ENCODE data around the gene MYOM1. TPM values are rescaled to one million over a fixed set of nuclear protein-coding genes. Genes with fewer than 3 reads are reported as not detected.

MYOM1 gene
- total RNA-seq, 1 donor from 2014 or later: 2.2 TPM

Other genes with a start within 250 kb of the MYOM1 start
- 36.9 and 43.3 TPM in 2 replicates for gene LPIN2, start 206.8 kb downstream of the MYOM1 start, total RNA-seq
- 781 and 1,396 TPM in 2 replicates for gene MYL12A, start 27.8 kb upstream of the MYOM1 start, total RNA-seq
- gene MYL12B, start 42.2 kb upstream of the MYOM1 start, total RNA-seq: 607 and 828 TPM in 2 replicates
- gene TGIF1, start 230.2 kb upstream of the MYOM1 start, total RNA-seq: 136 and 195 TPM in 2 replicates

All from dermis blood vessel endothelial cell (primary cell).